RWPE1 (cell line): ENCODE results near the gene TBC1D22A.

Experiments used
- CTCF ChIA-PET: fragments of 350-600 bp; sonication (Branson Sonifier 250); formaldehyde crosslinking; extraction: SDS; loops from one replicate; lab custom pipeline; 2021; lab: Yijun Ruan, JAX
- POLR2A ChIA-PET: fragments of 400-600 bp; formaldehyde crosslinking; extraction: SDS; loops from one replicate; lab custom pipeline; 2020; ENCODE audit warnings: antibody characterized with exemption; ENCODE audit not compliant: low non-redundant PET; lab: Yijun Ruan, JAX
- DNase-seq: peaks from one replicate; pipeline ENCODE4 v3.0.0; 2012; ENCODE audit warnings: low spot score
- H3K27ac ChIP-seq: fragments of 450-650 bp; 2 replicates; pipeline ENCODE4 v1.5.1; 2017
- CTCF ChIP-seq: fragments of 450-650 bp; conservative IDR thresholded peaks from 2 replicates; pipeline ENCODE4 v1.5.1; 2017; ENCODE audit warnings: low read depth, mild to moderate bottlenecking

Gene TBC1D22A

GRCh38 chr22:47176573-47177333 lies 414.3 kb downstream of the TBC1D22A start:
- no peak for DNase-seq
- ChIA-PET CTCF (interaction anchor here (0.6 kb wide), 2 partner anchors 37 to 38 kb away, joined by 3 read pairs; no protein-coding TSS in a partner anchor), POLR2A (no interaction called here)
- no peak for TF ChIP-seq CTCF
- no peak overlapping the region for H3K27ac ChIP-seq

GRCh38 chr22:47177334-47177815 lies 414.9 kb downstream of the TBC1D22A start:
- ChIA-PET CTCF (interaction anchor here (0.6 kb wide), 1 partner anchor 36 kb away, joined by 3 read pairs; no protein-coding TSS in a partner anchor), POLR2A (no interaction called here)
- no peak for DNase-seq
- TF ChIP-seq CTCF = no peak
- H3K27ac ChIP-seq = no peak overlapping the region

GRCh38 chr22:47178339-47178738 lies 415.9 kb downstream of the TBC1D22A start:
- ChIA-PET CTCF (no interaction called here), POLR2A (no interaction called here)
- no peak for TF ChIP-seq CTCF
- H3K27ac ChIP-seq = no peak overlapping the region
- DNase-seq = no peak

GRCh38 chr22:47180796-47181195 lies 418.3 kb downstream of the TBC1D22A start:
- no peak for TF ChIP-seq CTCF
- CTCF ChIA-PET = no interaction called here
- no peak overlapping the region for H3K27ac ChIP-seq
- DNase-seq = no peak
- POLR2A ChIA-PET = no interaction called here

GRCh38 chr22:47187176-47187957 lies 424.9 kb downstream of the TBC1D22A start:
- no peak for DNase-seq
- CTCF ChIA-PET = no interaction called here
- H3K27ac ChIP-seq = no peak overlapping the region
- TF ChIP-seq CTCF = no peak
- POLR2A ChIA-PET = no interaction called here

- no peak for TF ChIP-seq CTCF
- H3K27ac ChIP-seq = no peak overlapping the region
- ChIA-PET POLR2A (no interaction called here), CTCF (no interaction called here)
- DNase-seq = no peak
Observed at GRCh38 chr22:47188261-47189055, 426.0 kb downstream of the TBC1D22A start.
